ENCODE measurements around the gene ATXN1.

DNA sequence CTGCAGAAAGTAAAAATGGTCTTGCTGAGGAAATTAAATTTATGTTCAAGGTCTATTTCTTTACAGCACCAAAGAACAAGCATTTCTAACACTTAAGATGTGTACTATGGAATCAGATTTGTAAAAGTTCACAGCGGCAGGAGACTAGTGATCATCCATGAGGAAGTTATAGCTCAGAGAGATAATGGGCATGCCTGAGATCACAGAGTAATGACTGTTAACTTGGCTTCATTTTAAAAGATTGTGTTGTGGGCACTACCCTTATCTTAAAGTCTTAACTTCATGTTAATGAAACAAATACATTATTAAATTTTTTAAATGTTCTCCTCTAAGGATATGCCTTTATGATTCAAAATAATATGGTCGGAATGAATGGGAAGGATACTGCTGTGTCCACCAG, 354.3 kb downstream of the ATXN1 start:
- TF ChIP-seq CHD2 (IDR thresholded peaks at IDR 0.05; ENCODE audit: low read length, partially characterized antibody): no peak
- TF ChIP-seq, protein P1, sequence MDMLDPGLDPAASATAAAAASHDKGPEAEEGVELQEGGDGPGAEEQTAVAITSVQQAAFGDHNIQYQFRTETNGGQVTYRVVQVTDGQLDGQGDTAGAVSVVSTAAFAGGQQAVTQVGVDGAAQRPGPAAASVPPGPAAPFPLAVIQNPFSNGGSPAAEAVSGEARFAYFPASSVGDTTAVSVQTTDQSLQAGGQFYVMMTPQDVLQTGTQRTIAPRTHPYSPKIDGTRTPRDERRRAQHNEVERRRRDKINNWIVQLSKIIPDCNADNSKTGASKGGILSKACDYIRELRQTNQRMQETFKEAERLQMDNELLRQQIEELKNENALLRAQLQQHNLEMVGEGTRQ (IDR thresholded peaks at IDR 0.05): no peak
- no peak for TF ChIP-seq HOXA7 (CRISPR knock-in tag; IDR thresholded peaks at IDR 0.05)
- TF ChIP-seq, protein P2, sequence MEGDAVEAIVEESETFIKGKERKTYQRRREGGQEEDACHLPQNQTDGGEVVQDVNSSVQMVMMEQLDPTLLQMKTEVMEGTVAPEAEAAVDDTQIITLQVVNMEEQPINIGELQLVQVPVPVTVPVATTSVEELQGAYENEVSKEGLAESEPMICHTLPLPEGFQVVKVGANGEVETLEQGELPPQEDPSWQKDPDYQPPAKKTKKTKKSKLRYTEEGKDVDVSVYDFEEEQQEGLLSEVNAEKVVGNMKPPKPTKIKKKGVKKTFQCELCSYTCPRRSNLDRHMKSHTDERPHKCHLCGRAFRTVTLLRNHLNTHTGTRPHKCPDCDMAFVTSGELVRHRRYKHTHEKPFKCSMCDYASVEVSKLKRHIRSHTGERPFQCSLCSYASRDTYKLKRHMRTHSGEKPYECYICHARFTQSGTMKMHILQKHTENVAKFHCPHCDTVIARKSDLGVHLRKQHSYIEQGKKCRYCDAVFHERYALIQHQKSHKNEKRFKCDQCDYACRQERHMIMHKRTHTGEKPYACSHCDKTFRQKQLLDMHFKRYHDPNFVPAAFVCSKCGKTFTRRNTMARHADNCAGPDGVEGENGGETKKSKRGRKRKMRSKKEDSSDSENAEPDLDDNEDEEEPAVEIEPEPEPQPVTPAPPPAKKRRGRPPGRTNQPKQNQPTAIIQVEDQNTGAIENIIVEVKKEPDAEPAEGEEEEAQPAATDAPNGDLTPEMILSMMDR (IDR thresholded peaks at IDR 0.05): no peak
- no peak for TF ChIP-seq RAD21 (conservative IDR thresholded peaks at IDR 0.05 in 1 of 2, IDR thresholded peaks at IDR 0.05 in 1 of 2)
- no peak for TF ChIP-seq RNF2 (IDR thresholded peaks at IDR 0.05; ENCODE audit: borderline replicate concordance, low read depth)
- TF ChIP-seq, protein P3, sequence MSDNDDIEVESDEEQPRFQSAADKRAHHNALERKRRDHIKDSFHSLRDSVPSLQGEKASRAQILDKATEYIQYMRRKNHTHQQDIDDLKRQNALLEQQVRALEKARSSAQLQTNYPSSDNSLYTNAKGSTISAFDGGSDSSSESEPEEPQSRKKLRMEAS (IDR thresholded peaks at IDR 0.05): no peak
- TF ChIP-seq KDM1A (IDR thresholded peaks at IDR 0.05; ENCODE audit: low read depth): no peak
- no peak for TF ChIP-seq POLR2A (IDR thresholded peaks at IDR 0.05; ENCODE audit: low read length)
- TF ChIP-seq ZFP36 (IDR thresholded peaks at IDR 0.05; ENCODE audit: borderline replicate concordance, partially characterized antibody): no peak
- no peak for TF ChIP-seq MAZ (IDR thresholded peaks at IDR 0.05; ENCODE audit: borderline replicate concordance, low read depth, low read length)
- TF ChIP-seq HEYL (CRISPR knock-in tag; IDR thresholded peaks at IDR 0.05): no peak
